Stomach (tissue), 9 donors: ENCODE results near the gene RPL22L1. TPM values are rescaled to one million over a fixed set of nuclear protein-coding genes. Genes with fewer than 3 reads are reported as not detected.
A peak's percentile ranks its signal among the peaks of the same experiment; 100 is the strongest.

ENCODE experiments used
- DNase-seq, 2 donors: peaks; one replicate each; pipeline versions ENCODE4 v3.0.0 to v3.0.0-alpha.2; 2013 to 2019
- H3K27ac ChIP-seq, 5 donors: fragments of 200-600 bp in 4 of 5; sonication (generic) in 4 of 5; one replicate each; pipeline ENCODE4 v1.5.1; 2013 to 2019; ENCODE audit warnings: mild to moderate bottlenecking in 1 of 5, moderate library complexity in 1 of 5
- H3K27me3 ChIP-seq, 3 donors: fragments of 200-600 bp; sonication (generic); one replicate each; pipeline ENCODE4 v1.5.1; 2017 to 2019; ENCODE audit warnings: mixed run types in 1 of 3
- H3K36me3 ChIP-seq, 4 donors: fragments of 200-600 bp; sonication (generic); 1 replicate in 3 of 4; 2 replicates in 1 of 4; pipeline ENCODE4 v1.5.1; 2016 to 2019
- H3K4me1 ChIP-seq, 4 donors: fragments of 200-600 bp; sonication (generic); one replicate each; pipeline ENCODE4 v1.5.1; 2016 to 2019
- H3K4me3 ChIP-seq, 4 donors: fragments of 200-600 bp; sonication (generic) in 3 of 4; one replicate each; pipeline ENCODE4 v1.5.1; 2016 to 2019; ENCODE audit warnings: mild to moderate bottlenecking in 1 of 4
- H3K9me3 ChIP-seq, 4 donors: fragments of 200-600 bp; sonication (generic); one replicate each; pipeline ENCODE4 v1.5.1; 2016 to 2019
- EP300 ChIP-seq: sonication (generic); formaldehyde crosslinking; IDR thresholded peaks from one replicate; pipeline ENCODE4 v1.6.1; 2017; ENCODE audit warnings: antibody characterized with exemption
- POLR2A ChIP-seq, 4 donors: fragments of 450-650 bp; IDR thresholded peaks; one replicate each; pipeline ENCODE4 v1.6.1; 2016; ENCODE audit warnings: antibody characterized with exemption in 4 of 4, control low read depth in 2 of 4, mild to moderate bottlenecking in 1 of 4, moderate library complexity in 1 of 4
- POLR2AphosphoS5 ChIP-seq, 3 donors: sonication (generic); formaldehyde crosslinking; IDR thresholded peaks; one replicate each; pipeline ENCODE4 v1.6.1; 2016; ENCODE audit warnings: antibody characterized with exemption in 3 of 3
- WGBS, 5 donors: extraction: QIAGEN DNeasy Blood & Tissue Kit in 3 of 5; methylation state at CpG; one replicate each; pipeline versions ENCODE4 v1.1.5 to v1.1.7; 2013 to 2018; 5-methylcytosine and 5-hydroxymethylcytosine counted together
- intact Hi-C: fragments of 100-400 bp; cut with DNase I; formaldehyde crosslinking; loops from one replicate; pipeline ENCODE4 v1.15.1; 2023; ENCODE audit warnings: low total_unique reads
- polyA plus RNA-seq, 3 donors: library from polyadenylated mRNA; stranded (reverse); fragments of 200-250 nt; gene quantifications; one replicate each; pipeline ENCODE4 v1.2.3, GENCODE V29; 2013
- total RNA-seq, 5 donors: library from RNA; depleted of rRNA; stranded (reverse); fragments of >200 nt; gene quantifications; one replicate each; pipeline versions ENCODE4 v1.1.0 to v1.2.3, GENCODE V29; 2014 to 2016
- TF ChIP-seq, protein P1 (sequence below), 7 experiments: fragments of 450-650 bp in 4 of 7; fragments of 200-600 bp in 3 of 7; sonication (generic) in 3 of 7; IDR thresholded peaks; one replicate each; pipeline ENCODE4 v1.5.1; 2016 to 2019; ENCODE audit warnings: antibody characterized with exemption in 7 of 7, control low read depth in 2 of 7, mild to moderate bottlenecking in 1 of 7
- donor health status: healthy with polysubstance abuse.
- donor health status: Bipolar disorder and iron deficiency.
- donor health status: healthy.

Gene RPL22L1
- total and polyA plus RNA-seq, 8 donors: 22.2 to 162 (median 57.8) TPM; not detected in 1

DNA sequence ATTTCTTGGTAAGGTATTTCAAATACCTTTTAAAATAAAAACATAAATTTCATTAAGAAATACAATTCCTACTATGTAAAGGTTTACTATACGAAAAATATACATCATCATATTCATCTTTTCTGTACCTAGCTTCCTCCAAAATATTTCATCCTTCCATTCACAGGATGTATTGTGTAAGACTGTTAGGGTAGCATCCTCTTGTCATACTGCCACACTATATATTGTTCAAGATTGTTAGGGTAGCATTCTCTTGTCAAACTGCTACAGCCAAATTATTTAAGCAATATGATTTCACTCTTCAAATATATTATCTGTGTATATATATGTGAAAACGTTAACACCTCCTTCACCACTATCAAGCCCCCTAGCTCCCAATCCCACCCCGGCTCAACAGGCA, 3.5 kb downstream of the RPL22L1 start:
- Histone ChIP-seq H3K9me3 (no peaks in the 10 kb centered on the region), H3K4me1 (peaks cover 21 to 36% (median 33%) of the 10 kb centered on the region in 4 donors), H3K4me3 (no peak overlapping the region), H3K36me3 (peaks cover 14 to 36% (median 32%) of the 10 kb centered on the region in 4 donors), H3K27ac (no peak overlapping the region), H3K27me3 (no peaks in the 10 kb centered on the region)
- no peak for TF ChIP-seq POLR2A (IDR thresholded peaks at IDR 0.05)
- TF ChIP-seq POLR2AphosphoS5 (IDR thresholded peaks at IDR 0.05): no peak
- TF ChIP-seq, protein P1, sequence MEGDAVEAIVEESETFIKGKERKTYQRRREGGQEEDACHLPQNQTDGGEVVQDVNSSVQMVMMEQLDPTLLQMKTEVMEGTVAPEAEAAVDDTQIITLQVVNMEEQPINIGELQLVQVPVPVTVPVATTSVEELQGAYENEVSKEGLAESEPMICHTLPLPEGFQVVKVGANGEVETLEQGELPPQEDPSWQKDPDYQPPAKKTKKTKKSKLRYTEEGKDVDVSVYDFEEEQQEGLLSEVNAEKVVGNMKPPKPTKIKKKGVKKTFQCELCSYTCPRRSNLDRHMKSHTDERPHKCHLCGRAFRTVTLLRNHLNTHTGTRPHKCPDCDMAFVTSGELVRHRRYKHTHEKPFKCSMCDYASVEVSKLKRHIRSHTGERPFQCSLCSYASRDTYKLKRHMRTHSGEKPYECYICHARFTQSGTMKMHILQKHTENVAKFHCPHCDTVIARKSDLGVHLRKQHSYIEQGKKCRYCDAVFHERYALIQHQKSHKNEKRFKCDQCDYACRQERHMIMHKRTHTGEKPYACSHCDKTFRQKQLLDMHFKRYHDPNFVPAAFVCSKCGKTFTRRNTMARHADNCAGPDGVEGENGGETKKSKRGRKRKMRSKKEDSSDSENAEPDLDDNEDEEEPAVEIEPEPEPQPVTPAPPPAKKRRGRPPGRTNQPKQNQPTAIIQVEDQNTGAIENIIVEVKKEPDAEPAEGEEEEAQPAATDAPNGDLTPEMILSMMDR (IDR thresholded peaks at IDR 0.05): no peak
- TF ChIP-seq EP300: no peak
- WGBS, 5 donors: 81 to 85% (median 81%) methylated on average over 3 of the region's 3 CpGs
- intact Hi-C loops: no loop called here
- no peak for DNase-seq

DNA sequence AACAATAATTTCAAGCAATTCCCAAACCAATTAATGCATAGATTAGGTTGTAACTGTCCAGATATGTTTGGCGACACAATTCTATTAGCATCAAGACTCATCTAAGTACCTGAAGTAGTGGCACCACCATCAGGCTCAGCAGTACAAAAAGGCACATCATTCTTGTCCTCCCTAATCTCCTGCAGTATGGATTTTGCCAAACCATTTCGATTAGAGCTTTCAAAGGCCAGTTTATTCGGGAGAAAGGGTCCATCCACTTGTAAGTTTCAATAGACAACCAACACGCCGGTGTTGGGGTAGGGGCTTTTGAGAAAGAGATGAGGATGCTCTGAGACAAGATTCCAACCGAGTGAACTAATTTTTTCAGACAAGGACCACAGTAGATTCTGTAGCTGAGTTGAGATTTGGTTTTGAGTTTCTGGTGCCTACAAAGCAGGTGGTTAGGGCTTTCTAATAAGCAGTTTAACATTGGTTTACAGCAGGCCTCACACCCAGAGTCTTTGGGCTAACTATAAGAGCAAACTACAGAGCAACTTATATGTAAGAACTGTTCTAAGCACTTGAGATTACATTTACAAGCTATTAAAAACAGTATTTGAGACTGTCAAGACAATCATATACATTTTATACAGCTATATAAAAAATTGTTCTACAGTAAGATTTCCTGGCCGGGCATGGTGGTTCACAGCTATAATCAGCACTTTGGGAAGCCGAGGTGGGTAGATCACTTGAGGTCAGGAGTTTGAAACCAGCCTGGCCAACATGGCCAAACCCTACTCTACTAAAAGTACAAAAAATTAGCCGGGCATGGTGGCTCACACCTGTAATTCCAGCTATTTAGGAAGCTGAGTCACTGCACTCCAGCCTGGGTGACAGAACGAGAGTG, 4.5 kb downstream of the RPL22L1 start:
- TF ChIP-seq EP300: no peak
- TF ChIP-seq POLR2AphosphoS5 (IDR thresholded peaks at IDR 0.05): no peak
- TF ChIP-seq POLR2A (IDR thresholded peaks at IDR 0.05): no peak
- TF ChIP-seq, protein P1 (IDR thresholded peaks at IDR 0.05): no peak
- no peak overlapping the region for H3K27ac ChIP-seq
- no peaks in the 10 kb centered on the region for H3K9me3 ChIP-seq
- peaks cover 21 to 31% (median 30%) of the 10 kb centered on the region in 4 donors for H3K4me1 ChIP-seq
- peaks cover 14 to 36% (median 32%) of the 10 kb centered on the region in 4 donors for H3K36me3 ChIP-seq
- H3K27me3 ChIP-seq: no peaks in the 10 kb centered on the region
- intact Hi-C loops: no loop called here
- H3K4me3 ChIP-seq: no peak overlapping the region
- 79 to 84% (median 81%) methylated on average over 10 of the region's 10 CpGs for WGBS, 5 donors
- DNase-seq: no peak

DNA sequence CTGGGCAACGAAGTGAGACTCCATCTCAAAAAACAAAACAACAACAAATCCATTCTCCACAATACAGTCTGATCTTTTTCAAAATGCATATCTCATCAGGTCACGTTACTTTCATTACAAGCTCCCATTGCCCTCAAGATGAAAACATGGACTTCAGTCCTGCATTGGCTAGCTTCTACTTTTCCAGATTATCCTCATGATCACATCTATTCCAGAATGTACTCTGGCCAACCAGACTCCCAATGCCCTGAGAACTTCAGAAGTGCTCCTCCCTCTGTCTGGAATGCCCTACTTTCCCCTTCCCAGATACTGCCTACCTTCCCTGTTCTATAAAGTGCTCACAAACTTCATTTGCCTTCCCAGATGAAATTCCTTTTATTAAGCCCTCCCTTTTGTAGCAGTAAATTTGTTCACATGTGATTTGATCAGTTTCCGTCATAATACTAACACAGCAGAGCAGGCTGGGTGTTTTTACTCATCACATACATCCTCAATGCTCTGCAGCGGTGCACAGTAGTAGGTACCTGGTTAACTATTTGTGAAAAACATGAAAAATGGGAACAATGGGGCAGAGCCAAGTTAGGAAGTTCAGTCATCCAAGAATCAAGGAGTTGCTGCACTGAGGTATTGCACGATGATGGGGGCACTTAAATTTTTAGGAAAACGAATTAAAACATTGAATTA, 5.3 kb downstream of the RPL22L1 start:
- 75 to 82% (median 78%) methylated on average over 6 of the region's 6 CpGs for WGBS, 5 donors

DNA sequence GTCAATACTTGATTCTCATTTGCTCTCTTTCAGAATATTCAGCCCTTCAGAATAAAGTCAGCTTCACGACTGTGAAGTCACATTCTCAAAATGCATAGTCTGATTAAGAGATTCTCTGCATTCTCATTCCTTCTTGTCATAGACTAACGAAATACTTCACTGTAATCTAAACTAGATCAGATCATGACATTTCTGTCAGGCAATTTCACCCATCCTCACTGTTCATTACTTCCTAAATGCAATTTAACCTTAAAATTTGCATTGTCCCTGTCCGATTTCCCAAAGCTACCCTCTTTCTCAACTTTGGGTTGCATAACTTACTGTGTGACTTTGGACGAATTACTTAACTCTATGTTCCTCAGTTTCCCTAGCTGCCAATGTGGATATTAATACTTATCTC, 6.2 kb downstream of the RPL22L1 start:
- WGBS, 5 donors: 75 to 91% (median 85%) methylated on average over 4 of the region's 4 CpGs
- Histone ChIP-seq H3K36me3 (peaks cover 14 to 36% (median 32%) of the 10 kb centered on the region in 4 donors), H3K4me3 (no peak overlapping the region), H3K27ac (no peak overlapping the region), H3K4me1 (peaks cover 19 to 24% (median 21%) of the 10 kb centered on the region in 4 donors), H3K27me3 (no peaks in the 10 kb centered on the region), H3K9me3 (no peaks in the 10 kb centered on the region)
- TF ChIP-seq POLR2A (IDR thresholded peaks at IDR 0.05) (no peak), POLR2AphosphoS5 (IDR thresholded peaks at IDR 0.05) (no peak), EP300 (no peak)
- TF ChIP-seq, protein P1 (IDR thresholded peaks at IDR 0.05): no peak
- no peak for DNase-seq
- intact Hi-C loops: no loop called here

More for the DNA sequence above, 5.3 kb downstream of the RPL22L1 start:
- H3K4me1 ChIP-seq: peaks cover 21 to 30% (median 28%) of the 10 kb centered on the region in 4 donors
- intact Hi-C loops: no loop called here
- no peak for DNase-seq
- no peaks in the 10 kb centered on the region for H3K27me3 ChIP-seq
- no peak overlapping the region for H3K27ac ChIP-seq
- no peaks in the 10 kb centered on the region for H3K9me3 ChIP-seq
- TF ChIP-seq, protein P1 (IDR thresholded peaks at IDR 0.05): no peak
- TF ChIP-seq POLR2AphosphoS5 (IDR thresholded peaks at IDR 0.05) (peak in 1 of 3 donors; percentile 27), POLR2A (IDR thresholded peaks at IDR 0.05) (no peak), EP300 (no peak)
- peaks cover 14 to 36% (median 32%) of the 10 kb centered on the region in 4 donors for H3K36me3 ChIP-seq
- H3K4me3 ChIP-seq: no peak overlapping the region
